ENCODE data around the gene NLRP6.
"Not testable (repeated sequence)": the region's sequence is repeated elsewhere in the genome, so short reads cannot be mapped to it uniquely, and the experiment has no call there.

Gene NLRP6

GRCh38 chr11:308740-309665 is 30.8 kb downstream of the NLRP6 start:
- not testable (repeated sequence) for H3K27me3 ChIP-seq (ENCODE audit: control insufficient read depth, low read length); H3K79me2 ChIP-seq (ENCODE audit: control insufficient read depth, low read length); H3K36me3 ChIP-seq (ENCODE audit: control insufficient read depth, low read length); H4K20me1 ChIP-seq (ENCODE audit: control insufficient read depth, insufficient read depth, low read depth, low read length); H3K9me2 ChIP-seq (replicated peaks; ENCODE audit: control insufficient read depth, low read length); H3K27ac ChIP-seq (ENCODE audit: low read depth, low read length); H3F3A ChIP-seq (ENCODE audit: control insufficient read depth, insufficient read depth); H3K9me3 ChIP-seq (ENCODE audit: control insufficient read depth, insufficient read depth, low read length); H3K4me3 ChIP-seq (ENCODE audit: low read length)
- H3K4me1 ChIP-seq (ENCODE audit: control insufficient read depth, low read length), result peaks cover 34% of the 10 kb centered on the region
- H3K4me2 ChIP-seq (ENCODE audit: low read length), result peak overlapping the region; percentile 51; the same call in 1 of the 2 replicates

GRCh38 chr11:309979-310572 is 31.9 kb downstream of the NLRP6 start:
- H3K79me2 ChIP-seq (ENCODE audit: control insufficient read depth, low read length); H3K27me3 ChIP-seq (ENCODE audit: control insufficient read depth, low read length); H3K27ac ChIP-seq (ENCODE audit: low read depth, low read length); H3K36me3 ChIP-seq (ENCODE audit: control insufficient read depth, low read length); H3K4me2 ChIP-seq (ENCODE audit: low read length); H3K9me2 ChIP-seq (replicated peaks; ENCODE audit: control insufficient read depth, low read length); H3F3A ChIP-seq (ENCODE audit: control insufficient read depth, insufficient read depth); H3K4me3 ChIP-seq (ENCODE audit: low read length); H3K9me3 ChIP-seq (ENCODE audit: control insufficient read depth, insufficient read depth, low read length); H4K20me1 ChIP-seq (ENCODE audit: control insufficient read depth, insufficient read depth, low read depth, low read length): not testable (repeated sequence)
- H3K4me1 ChIP-seq (ENCODE audit: control insufficient read depth, low read length), result peaks cover 40% of the 10 kb centered on the region

GRCh38 chr11:311013-311748 is 33.0 kb downstream of the NLRP6 start:
- H3K27me3 ChIP-seq (ENCODE audit: control insufficient read depth, low read length); H3K4me2 ChIP-seq (ENCODE audit: low read length); H3F3A ChIP-seq (ENCODE audit: control insufficient read depth, insufficient read depth); H4K20me1 ChIP-seq (ENCODE audit: control insufficient read depth, insufficient read depth, low read depth, low read length); H3K9me2 ChIP-seq (replicated peaks; ENCODE audit: control insufficient read depth, low read length); H3K9me3 ChIP-seq (ENCODE audit: control insufficient read depth, insufficient read depth, low read length); H3K79me2 ChIP-seq (ENCODE audit: control insufficient read depth, low read length); H3K4me3 ChIP-seq (ENCODE audit: low read length); H3K27ac ChIP-seq (ENCODE audit: low read depth, low read length); H3K36me3 ChIP-seq (ENCODE audit: control insufficient read depth, low read length): not testable (repeated sequence)
- peaks cover 41% of the 10 kb centered on the region for H3K4me1 ChIP-seq (ENCODE audit: control insufficient read depth, low read length)

- no peaks in the 10 kb centered on the region for H4K20me1 ChIP-seq (ENCODE audit: control insufficient read depth, insufficient read depth, low read depth, low read length)
- no peak overlapping the region for H3K4me3 ChIP-seq (ENCODE audit: low read length)
- no peak overlapping the region for H3K27ac ChIP-seq (ENCODE audit: low read depth, low read length)
- peaks cover 41% of the 10 kb centered on the region for H3K4me1 ChIP-seq (ENCODE audit: control insufficient read depth, low read length)
- H3K27me3 ChIP-seq (ENCODE audit: control insufficient read depth, low read length), result peaks cover 8% of the 10 kb centered on the region
- TF ChIP-seq CTCF (IDR thresholded peaks at IDR 0.05; ENCODE audit: low read depth, low read length, poor library complexity, severe bottlenecking) (no peak), EZH2phosphoT487 (IDR thresholded peaks at IDR 0.05; ENCODE audit: borderline replicate concordance, low read length) (no peak)
- H3K4me2 ChIP-seq (ENCODE audit: low read length), result peak overlapping the region; percentile 74
- no peaks in the 10 kb centered on the region for H3K36me3 ChIP-seq (ENCODE audit: control insufficient read depth, low read length)
- peaks cover 10% of the 10 kb centered on the region for H3F3A ChIP-seq (ENCODE audit: control insufficient read depth, insufficient read depth)
- no peaks in the 10 kb centered on the region for H3K9me3 ChIP-seq (ENCODE audit: control insufficient read depth, insufficient read depth, low read length)
- H3K9me2 ChIP-seq (replicated peaks; ENCODE audit: control insufficient read depth, low read length), result no peaks in the 10 kb centered on the region
- peaks cover 5% of the 10 kb centered on the region for H3K79me2 ChIP-seq (ENCODE audit: control insufficient read depth, low read length)
Observed at GRCh38 chr11:312092-312816, 34.0 kb downstream of the NLRP6 start.
